NAMALWA (cell line): Measurements from ENCODE around the gene CCKAR.

Experiments
- DNase-seq: peaks from one replicate; pipeline ENCODE4 v3.0.0-alpha.2; 2015; ENCODE audit warnings: low spot score

CCKAR gene

DNA sequence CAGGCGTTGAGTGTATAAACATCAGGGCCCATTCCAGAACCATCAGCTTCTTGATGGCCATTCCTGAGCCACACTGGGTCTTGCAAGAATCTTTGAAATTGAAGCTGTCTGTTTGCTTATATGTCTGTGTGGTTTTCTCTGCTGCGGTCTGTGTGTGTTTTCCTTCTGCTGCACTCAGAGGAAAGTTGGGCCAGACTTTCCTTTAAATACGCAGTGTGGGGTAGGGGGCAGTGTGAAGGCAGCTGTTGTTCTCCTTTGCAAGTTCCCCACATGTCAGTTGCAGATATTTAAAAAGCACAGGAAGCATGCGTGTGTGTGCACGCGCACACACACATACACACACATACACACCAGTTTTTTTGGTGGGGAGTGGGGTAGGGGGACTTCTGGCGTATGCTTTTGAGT lies 32.1 kb downstream of the CCKAR start:
- peak; percentile 16 for DNase-seq

- no peak for DNase-seq
Measured at GRCh38 chr4:26457412-26457811, 32.9 kb downstream of the CCKAR start.

DNA sequence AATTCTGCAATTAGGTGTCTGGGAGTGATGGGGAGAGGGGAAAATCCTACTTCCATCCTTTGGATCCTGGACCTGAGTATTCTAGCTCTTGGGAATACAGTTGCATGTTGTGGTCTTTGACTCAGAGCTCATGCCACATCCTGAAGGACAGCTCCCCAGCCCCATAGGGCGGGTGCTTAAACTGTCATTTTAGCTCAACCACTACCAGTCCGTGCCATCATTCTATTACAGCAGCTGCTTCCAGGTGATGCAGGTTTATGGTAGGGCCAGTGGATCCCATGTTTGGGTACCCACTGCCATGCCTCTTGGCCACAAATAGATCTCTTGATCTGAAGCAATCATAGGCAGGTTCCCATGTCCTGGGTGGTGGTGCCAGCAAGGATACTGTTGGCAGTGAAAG lies 34.7 kb downstream of the CCKAR start:
- DNase-seq = no peak

GRCh38 chr4:26454961-26455360 lies 35.3 kb downstream of the CCKAR start:
- no peak for DNase-seq

DNA sequence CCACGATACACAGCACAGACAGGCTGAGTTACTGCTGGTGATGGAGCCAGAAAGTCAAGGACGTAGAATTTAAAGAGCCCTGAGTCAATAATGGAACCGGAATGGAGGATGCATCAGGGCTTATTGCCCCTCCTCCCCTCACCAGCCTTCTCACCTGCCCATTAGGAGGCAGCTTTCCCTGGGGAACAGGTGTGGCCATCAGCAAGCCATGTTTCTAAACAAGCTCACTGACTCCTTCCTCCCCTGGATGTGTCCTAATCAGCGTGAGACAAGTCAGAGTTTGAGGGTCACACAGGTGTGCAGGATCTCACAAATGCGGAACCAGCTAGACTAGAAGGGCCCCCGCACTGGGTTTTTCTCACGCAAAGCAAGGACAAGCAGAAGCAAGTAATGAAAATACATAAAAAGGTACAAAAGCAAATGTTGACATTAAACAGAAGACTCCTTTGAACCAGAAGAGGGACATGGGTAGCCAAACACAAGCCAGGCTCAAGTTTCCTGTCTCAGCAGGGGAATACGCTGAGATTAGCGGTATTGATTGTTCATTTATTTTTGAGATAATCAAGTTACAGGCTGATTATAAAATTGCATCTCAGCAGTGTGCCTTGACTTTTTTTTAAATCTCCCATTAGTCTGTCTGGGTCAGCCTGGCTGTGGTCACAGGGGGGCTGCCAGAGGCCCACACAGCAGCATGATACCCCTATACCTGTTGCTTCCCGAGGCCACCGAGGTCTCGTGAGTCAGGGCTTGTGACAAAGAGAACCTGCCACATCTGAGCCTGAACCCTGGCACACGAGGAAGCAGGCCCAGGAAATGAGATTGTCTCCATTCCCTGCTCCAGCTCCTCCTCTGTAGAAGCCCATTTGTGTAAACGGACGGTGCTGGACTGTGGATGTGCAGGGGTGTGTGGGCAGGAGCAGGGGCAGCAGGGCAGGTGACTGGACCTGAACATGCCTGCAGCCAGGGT lies 37.4 kb downstream of the CCKAR start:
- no peak for DNase-seq

GRCh38 chr4:26451597-26451996 lies 38.7 kb downstream of the CCKAR start:
- no peak for DNase-seq

GRCh38 chr4:26450418-26450817 lies 39.9 kb downstream of the CCKAR start:
- no peak for DNase-seq

- DNase-seq = no peak
Measured at GRCh38 chr4:26447378-26447777, 42.9 kb downstream of the CCKAR start.

DNA sequence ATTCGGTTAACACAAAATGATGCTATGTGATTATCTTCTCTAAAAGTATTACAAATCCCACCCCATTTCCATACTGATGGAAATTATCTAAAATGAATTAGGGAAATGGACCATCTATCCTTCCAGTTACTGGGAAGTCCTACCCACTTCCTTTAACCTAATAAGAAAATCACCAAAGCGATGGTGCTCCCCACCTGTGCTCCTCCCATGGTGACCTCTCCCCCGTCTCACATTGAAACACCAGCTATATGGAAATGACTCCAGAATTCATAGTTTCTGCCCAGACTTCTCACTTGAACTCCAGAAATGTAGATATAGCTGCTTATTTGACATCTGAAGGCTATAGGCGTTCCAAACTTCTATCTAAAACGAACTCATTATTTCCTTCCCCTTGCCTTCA lies 48.5 kb downstream of the CCKAR start:
- DNase-seq = no peak

DNA sequence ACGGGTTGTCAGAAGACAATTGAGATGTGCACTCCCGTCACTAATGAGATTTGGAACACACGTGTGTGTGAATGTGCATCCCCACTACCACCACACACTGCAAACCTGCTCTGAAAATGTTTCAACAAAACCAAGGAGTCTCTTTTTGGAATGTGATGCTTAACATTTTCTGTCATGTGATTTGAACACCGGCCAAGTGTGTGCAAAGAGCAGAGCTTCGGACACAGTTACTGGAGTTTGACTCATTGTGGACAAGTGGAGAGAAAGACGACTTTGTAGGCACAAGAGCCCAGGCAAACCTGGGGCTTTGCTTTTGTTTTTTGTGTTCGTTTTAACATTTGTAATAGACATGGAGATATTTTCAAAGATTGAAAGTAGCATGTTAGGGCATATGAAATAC lies 49.2 kb downstream of the CCKAR start:
- no peak for DNase-seq

- no peak for DNase-seq
Measured at GRCh38 chr4:26434030-26434639, 56.1 kb downstream of the CCKAR start.

GRCh38 chr4:26433556-26433955 lies 56.7 kb downstream of the CCKAR start:
- DNase-seq = no peak

GRCh38 chr4:26432419-26432818 lies 57.9 kb downstream of the CCKAR start:
- no peak for DNase-seq

DNA sequence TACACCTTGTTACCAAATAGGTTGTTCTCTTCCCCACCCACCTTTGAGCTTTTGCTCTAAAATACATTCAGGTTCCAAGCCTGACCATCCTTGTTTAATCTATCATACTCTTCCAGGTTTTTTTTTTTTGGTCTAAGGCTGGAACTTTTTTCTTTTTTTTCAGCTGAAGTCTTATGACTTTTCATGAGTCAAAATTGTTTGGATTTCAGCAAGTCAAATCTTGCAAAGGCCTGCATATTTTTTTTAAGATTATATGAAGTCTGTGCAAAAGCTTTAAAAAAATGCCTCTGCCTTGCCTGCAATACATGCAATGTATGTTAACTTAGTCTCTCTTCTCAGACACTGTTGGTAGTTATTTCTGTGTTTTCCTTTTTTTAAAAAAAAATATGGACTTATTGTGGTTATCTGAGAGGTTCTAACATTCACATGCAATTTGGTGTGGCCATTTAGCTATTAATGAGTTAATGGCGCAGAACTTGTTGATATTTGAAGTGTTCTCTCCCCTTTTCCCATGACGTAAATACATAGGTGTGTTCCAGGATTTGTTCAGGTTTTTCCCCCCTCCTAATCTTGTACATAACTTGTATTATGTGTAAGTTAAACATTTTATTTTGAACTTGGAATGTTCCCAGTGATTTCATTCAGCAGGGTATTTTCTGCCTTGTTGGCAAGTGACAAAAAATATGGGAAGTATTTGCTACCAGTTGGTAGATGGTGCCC lies 58.7 kb downstream of the CCKAR start:
- no peak for DNase-seq
